ENCODE results near the gene USP13.

Gene USP13

DNA sequence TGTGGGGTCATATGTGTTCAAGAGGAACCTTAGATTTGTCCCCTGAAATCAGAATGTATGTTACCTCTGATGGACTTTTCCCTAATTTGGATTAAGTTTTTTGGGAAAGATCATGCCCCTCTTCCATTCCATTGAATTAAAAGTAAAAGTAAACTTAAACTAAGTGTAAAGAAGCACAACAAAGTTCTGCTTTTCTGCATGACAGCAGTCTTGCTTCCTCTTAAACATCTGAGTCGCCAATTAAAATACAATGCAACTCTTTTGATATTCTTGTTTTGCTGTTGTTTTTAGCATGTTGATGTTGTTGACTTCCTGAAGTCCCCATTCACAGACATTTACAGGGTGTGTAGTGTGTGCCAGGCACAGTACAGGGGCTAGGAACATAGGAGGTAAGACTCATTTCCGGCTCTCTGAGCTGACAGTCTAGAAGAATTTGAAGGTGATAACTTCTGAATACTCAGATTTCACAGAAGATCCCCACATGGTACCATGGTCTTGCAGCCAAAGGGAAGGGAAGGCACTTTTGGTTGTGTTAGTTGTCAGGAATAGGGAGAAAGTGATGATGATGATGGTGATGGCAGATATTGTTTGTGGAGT is 45.0 kb downstream of the USP13 start:
- FAIRE-seq, result no peak
- DNase-seq (ENCODE audit: low spot score), result no peak

DNA sequence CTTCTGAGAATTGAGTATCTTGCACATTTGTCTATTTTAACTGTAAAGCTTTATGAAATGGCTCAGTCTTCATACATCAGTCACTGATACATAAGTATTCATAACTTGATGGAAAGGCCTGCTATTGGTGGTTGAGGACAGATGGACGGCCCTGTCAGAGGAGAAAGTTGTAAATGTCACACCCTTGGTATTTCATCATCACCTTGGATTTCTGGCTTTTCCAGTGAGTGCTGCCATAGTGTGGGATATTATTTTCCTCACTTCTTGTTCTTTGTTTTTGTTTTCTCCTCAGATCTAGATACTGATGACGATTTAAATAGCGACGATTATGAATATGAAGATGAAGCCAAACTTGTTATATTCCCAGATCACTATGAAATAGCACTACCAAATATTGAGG is 47.9 kb downstream of the USP13 start:
- FAIRE-seq (no peak), DNase-seq (ENCODE audit: low spot score) (no peak)

- DNase-seq (ENCODE audit: low spot score) (no peak), FAIRE-seq (no peak)
Observed at GRCh38 chr3:179701176-179701827, 48.5 kb downstream of the USP13 start.

DNA sequence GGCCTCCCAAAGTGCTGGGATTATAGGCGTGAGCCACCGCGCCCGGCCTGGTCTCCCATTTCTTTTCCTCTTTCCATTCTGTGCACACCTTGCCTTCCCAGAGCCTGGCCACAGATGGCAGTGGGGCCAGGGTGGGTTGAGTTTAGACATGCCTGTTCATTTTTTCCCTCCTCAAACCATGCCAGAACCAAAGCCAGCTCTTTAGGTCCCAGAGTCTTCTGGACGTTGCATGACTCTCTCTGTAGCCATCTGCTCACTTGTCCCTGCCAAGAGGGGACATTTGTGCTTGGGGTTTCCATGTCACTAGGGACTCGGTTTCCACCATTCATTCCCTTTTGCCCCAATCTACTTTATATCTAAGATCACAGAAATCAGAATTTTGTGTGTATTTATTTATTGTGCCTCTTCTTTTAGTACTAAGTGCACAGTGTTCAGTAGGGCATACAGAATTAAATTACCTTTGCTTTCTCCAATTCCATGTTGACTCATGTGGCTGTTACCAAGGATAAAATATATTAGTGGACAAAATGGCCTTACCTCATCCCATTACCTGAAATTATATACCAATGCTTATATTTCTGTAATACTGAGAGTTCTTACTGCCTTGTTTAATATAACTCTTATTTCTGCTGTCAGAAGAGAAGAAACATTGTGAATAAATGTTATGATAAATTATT is 49.6 kb downstream of the USP13 start:
- FAIRE-seq (no peak), DNase-seq (ENCODE audit: low spot score) (no peak)

- FAIRE-seq (no peak), DNase-seq (ENCODE audit: low spot score) (no peak)
Observed at GRCh38 chr3:179703816-179704215, 51.0 kb downstream of the USP13 start.

GRCh38 chr3:179706233-179706632 is 53.4 kb downstream of the USP13 start:
- DNase-seq (ENCODE audit: low spot score), result no peak
- FAIRE-seq, result no peak

GRCh38 chr3:179710079-179710478 is 57.2 kb downstream of the USP13 start:
- DNase-seq (ENCODE audit: low spot score) (no peak), FAIRE-seq (no peak)

DNA sequence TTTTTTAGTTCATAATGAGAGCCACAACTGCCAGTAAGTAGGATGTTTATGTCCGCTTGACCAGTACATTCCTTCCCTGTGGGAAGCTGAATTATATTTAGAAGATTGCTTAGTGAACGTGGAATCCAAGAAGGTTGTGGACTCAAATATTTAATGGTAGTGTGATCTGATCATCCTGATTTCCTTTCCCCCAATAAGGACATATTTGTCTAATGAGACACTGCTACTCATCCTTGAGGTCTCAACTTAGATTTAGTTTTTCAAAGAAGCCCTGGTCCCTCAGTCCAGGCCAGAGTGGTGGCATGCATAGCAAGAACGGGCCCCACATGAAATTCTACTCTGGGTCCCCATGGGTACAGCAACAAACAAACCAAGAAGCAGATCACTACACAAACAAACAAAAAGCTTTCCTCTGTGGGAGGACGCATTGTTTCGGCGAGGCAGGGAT is 60.8 kb downstream of the USP13 start:
- FAIRE-seq (no peak), DNase-seq (ENCODE audit: low spot score) (no peak)

GRCh38 chr3:179715582-179715981 is 62.7 kb downstream of the USP13 start:
- FAIRE-seq, result no peak
- no peak for DNase-seq (ENCODE audit: low spot score)

- FAIRE-seq, result no peak
Observed at GRCh38 chr3:179716226-179716625, 63.4 kb downstream of the USP13 start.

GRCh38 chr3:179716811-179717210 is 64.0 kb downstream of the USP13 start:
- peak; percentile 85 for DNase-seq (ENCODE audit: low spot score)

More at GRCh38 chr3:179716226-179716625, 63.4 kb downstream of the USP13 start:
- DNase-seq (ENCODE audit: low spot score), result peak; percentile 74

DNA sequence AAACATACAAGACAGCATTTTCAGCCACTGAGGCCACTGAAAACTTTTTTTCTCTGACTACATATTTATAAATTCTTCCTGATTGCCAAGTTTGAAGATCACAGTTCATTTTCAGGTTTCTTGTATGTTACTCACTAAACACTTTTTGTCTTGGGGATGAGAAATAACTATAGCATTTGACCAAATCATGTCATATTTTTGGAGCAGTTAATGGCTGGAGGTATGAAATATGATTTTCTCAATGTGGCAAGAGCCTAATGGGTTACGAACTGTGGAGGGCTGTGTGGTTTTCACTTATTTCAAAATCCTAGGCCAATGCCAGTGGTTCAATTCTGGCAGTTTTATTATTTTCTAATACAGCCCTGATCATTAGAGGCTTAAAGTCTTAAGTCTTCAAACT is 64.4 kb downstream of the USP13 start:
- DNase-seq (ENCODE audit: low spot score) (no peak), FAIRE-seq (no peak)

More at GRCh38 chr3:179716811-179717210, 64.0 kb downstream of the USP13 start:
- peak; percentile 99 for FAIRE-seq

- DNase-seq (ENCODE audit: low spot score), result no peak
- FAIRE-seq, result no peak
Observed at GRCh38 chr3:179719048-179719734, 66.4 kb downstream of the USP13 start.

GRCh38 chr3:179720196-179720595 is 67.4 kb downstream of the USP13 start:
- FAIRE-seq (no peak), DNase-seq (ENCODE audit: low spot score) (no peak)

- DNase-seq (ENCODE audit: low spot score) (no peak), FAIRE-seq (no peak)
Observed at GRCh38 chr3:179723617-179724016, 70.8 kb downstream of the USP13 start.

GRCh38 chr3:179726075-179726699 is 73.3 kb downstream of the USP13 start:
- DNase-seq (ENCODE audit: low spot score) (no peak), FAIRE-seq (no peak)

DNA sequence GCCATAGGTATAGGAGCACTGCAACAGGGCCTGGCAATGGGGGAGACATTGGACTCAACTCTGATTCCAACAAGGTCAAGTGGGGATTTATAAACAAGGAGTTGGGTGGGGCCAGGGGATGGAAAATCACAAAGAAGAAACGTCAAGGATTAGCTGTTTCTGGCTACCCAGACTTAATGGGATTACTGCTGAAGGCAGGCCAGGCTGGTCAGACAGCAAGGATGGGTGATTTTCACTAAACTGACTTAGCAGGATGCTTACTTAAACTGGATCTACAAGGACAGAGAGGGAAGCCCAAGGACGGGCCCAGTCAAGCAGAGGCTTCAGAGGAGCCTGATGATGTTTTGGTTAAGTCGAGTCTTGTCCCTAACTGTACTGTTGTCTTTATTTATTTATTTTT is 76.2 kb downstream of the USP13 start:
- FAIRE-seq (no peak), DNase-seq (ENCODE audit: low spot score) (no peak)

GRCh38 chr3:179729981-179730380 is 77.1 kb downstream of the USP13 start:
- DNase-seq (ENCODE audit: low spot score) (no peak), FAIRE-seq (no peak)

- FAIRE-seq (no peak), DNase-seq (ENCODE audit: low spot score) (no peak)
Observed at GRCh38 chr3:179730506-179730905, 77.7 kb downstream of the USP13 start.

- FAIRE-seq (no peak), DNase-seq (ENCODE audit: low spot score) (no peak)
Observed at GRCh38 chr3:179731544-179731943, 78.7 kb downstream of the USP13 start.

- FAIRE-seq (no peak), DNase-seq (ENCODE audit: low spot score) (peak; percentile 33)
Observed at GRCh38 chr3:179732661-179733348, 80.0 kb downstream of the USP13 start.
